ENCODE results near the gene PSMD14.

Gene PSMD14

DNA sequence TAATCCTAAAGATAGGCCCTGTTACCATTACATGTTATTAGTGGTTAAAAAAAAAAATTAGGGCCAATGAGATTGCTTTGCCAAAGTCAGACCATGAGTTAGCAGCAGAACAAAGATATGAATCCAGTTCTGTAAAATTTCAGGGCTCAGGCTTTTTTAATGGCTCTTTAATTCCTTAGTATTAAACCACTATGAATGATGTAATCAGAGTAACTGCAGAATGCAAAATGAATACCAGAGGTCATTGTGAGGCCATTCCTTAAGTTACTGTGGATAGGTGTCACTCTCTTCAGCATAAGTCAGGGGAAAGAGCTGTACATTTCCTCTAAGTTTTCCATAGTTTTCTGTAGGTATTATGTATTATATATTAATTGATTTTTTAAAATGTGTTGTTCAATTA, 65.7 kb downstream of the PSMD14 start:
- no peak overlapping the region for H3K4me3 ChIP-seq
- no peak overlapping the region for H3K27ac ChIP-seq

GRCh38 chr2:161374446-161374845, 66.2 kb downstream of the PSMD14 start:
- Histone ChIP-seq H3K27ac (no peak overlapping the region), H3K4me3 (no peak overlapping the region)

DNA sequence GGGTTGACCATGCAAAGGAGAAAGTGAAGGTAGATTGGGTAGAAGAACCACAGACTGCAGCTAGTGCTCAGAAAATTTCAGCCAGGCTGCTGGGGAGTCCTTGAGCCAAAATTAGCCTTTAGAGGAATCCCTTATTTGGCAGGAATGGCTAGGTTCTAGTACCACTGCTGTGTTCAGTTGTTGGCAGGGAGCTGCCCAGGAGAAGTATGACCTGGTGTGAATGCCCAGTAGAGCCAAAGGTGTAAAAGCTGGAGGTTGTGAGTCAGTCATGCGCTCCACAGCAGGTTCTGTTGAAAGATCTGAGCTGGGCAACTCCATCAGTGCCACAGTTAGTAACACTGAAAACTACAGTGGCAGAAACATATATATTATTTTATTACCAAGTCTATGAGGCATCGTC, 71.5 kb downstream of the PSMD14 start:
- H3K27ac ChIP-seq, result no peak overlapping the region
- H3K4me3 ChIP-seq, result no peak overlapping the region

- Histone ChIP-seq H3K27ac (no peak overlapping the region), H3K4me3 (no peak overlapping the region)
Observed at GRCh38 chr2:161381546-161381945, 73.3 kb downstream of the PSMD14 start.

DNA sequence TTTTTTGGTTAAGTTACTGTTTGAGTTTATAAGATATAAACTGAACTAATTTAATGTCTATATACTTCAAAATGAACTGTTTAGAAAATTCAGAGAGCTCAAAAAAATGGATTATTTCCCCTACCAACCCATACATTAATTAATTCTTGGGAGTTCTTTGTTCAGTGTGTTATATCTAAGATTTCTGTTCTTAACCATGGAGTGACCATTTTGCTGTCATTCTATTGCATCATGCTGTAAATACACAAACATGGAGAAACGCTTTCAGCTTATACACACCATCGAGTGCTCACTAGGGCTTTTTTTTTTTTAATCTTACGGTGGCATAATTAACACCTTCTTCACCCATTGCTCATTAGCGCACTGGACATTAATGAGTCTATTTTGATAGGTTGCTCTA, 74.5 kb downstream of the PSMD14 start:
- no peak overlapping the region for H3K27ac ChIP-seq
- no peak overlapping the region for H3K4me3 ChIP-seq

- no peak overlapping the region for H3K27ac ChIP-seq
- H3K4me3 ChIP-seq, result no peak overlapping the region
Observed at GRCh38 chr2:161384864-161385263, 76.6 kb downstream of the PSMD14 start.

GRCh38 chr2:161386228-161386824, 78.1 kb downstream of the PSMD14 start:
- no peak overlapping the region for H3K4me3 ChIP-seq
- H3K27ac ChIP-seq, result no peak overlapping the region

DNA sequence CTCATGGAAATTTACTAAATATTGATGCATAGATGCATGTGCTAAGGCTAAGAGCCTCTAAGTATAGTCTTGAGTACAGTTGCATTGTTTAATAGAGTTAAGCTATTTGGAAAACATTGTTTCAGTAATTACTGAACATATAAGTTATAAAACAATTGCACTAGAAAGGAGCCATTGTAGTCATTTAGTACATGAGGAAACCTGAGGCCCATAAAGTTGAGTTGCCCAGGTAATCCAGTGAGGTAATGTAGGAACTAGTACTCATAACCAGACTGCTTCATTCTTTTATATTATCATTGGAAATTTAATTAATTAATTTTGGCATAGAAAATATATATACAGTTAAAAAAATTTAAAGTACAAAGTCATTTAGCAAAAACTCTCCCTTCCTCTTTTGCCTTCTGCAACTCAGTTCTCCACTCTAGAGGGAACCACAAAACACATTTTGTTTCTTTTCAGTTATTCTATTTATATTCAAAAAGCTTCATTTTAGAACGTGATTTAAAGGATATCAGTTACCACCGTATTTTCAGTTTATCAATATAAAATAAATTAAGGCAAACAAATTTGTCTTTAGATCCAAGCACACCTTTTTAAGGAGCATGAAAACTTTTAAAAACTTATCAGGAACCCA, 80.0 kb downstream of the PSMD14 start:
- Histone ChIP-seq H3K27ac (no peak overlapping the region), H3K4me3 (no peak overlapping the region)

- no peak overlapping the region for H3K4me3 ChIP-seq
- H3K27ac ChIP-seq, result no peak overlapping the region
Observed at GRCh38 chr2:161391737-161392506, 83.7 kb downstream of the PSMD14 start.

DNA sequence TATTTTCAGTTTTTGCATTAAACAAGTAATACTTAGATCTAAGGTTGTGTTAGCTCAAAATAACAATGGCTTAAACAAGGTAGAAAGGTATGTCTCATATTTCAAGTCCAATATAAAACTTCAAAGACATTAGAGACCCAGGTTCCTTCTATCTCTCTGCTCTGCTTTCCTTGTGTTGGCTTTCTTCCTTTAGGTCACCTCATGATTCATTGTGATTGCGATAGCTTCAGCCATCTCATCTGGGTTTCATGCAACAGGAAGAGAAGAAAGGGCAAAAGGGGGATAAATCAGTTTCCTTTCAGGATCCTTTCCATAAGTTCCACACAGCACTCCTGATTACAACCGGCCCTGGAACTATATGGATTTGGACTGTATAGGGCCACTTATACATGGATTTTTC, 91.9 kb downstream of the PSMD14 start:
- Histone ChIP-seq H3K27ac (no peak overlapping the region), H3K4me3 (no peak overlapping the region)

GRCh38 chr2:161402297-161402696, 94.1 kb downstream of the PSMD14 start:
- no peak overlapping the region for H3K4me3 ChIP-seq
- H3K27ac ChIP-seq, result no peak overlapping the region

GRCh38 chr2:161406316-161406715, 98.1 kb downstream of the PSMD14 start:
- no peak overlapping the region for H3K4me3 ChIP-seq
- no peak overlapping the region for H3K27ac ChIP-seq

DNA sequence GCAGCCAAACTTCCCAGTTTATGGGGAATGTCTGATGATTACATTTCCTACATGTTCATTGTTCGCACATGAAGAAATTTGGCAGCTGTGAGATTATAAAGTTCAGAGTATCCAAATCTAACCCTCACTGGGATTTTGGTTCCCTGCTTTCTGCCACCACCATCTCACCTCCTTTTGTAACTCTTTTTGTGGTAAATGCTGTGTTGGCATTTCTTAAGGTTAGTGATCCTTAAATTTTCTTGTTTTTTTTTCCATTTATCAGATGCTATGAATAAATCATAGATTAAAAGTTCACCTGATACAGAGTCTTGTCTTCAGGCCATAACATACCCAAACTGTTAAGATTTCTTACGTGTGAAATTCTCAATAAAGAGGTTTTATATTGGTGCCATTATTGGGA, 99.4 kb downstream of the PSMD14 start:
- Histone ChIP-seq H3K27ac (no peak overlapping the region), H3K4me3 (no peak overlapping the region)

DNA sequence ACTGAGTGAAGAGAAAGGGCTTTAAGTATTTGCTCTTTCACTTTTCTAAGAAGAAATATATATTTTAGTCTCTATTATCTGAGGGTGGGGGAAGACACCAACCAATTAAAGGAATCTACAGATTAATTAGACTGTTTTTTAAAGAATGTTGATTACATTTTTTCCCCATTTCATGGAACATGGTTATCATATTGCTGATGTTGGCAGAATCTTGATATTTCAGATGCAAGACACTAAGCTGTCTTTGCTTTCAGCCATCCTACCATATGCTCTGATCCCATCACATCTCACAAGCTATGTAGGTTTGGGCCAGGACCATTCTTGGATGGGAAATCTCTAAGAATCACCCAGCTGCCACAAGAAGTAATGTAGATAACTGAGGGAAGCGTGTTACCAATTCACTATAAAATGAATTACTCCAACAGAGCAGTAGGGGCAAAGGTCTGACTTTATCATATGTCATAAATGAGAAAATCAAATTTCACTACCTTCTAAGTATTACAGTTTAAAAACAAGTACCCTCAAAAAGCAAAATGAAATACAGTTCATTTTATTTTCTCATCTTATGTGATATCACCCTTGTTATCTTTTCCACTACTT, 101.2 kb downstream of the PSMD14 start:
- Histone ChIP-seq H3K27ac (no peak overlapping the region), H3K4me3 (no peak overlapping the region)

DNA sequence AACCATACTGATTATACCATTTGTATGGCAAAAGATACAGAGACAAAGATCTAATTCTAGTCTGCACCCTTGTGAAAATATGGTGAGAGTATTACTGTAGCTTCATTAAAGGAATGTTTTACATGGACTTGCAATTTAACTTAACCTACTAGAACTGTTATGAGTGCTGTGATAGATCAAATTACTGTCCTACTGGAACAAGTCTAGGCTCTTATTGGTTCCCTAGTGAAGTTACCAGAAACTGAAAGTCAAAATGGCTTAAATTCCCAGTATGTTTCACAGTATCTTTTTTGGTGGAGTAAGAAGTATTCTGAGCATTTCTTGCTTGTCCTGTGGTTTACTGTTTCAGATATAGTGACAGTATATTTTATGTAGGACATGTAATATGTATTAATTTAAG, 104.1 kb downstream of the PSMD14 start:
- Histone ChIP-seq H3K4me3 (no peak overlapping the region), H3K27ac (no peak overlapping the region)

GRCh38 chr2:161414042-161415033, 106.1 kb downstream of the PSMD14 start:
- Histone ChIP-seq H3K27ac (no peak overlapping the region), H3K4me3 (peak overlapping the region; percentile 19 to 46 (median 28))

- H3K4me3 ChIP-seq, result peak overlapping the region; percentile 19 to 46 (median 28)
- H3K27ac ChIP-seq, result no peak overlapping the region
Observed at GRCh38 chr2:161415034-161415986, 107.1 kb downstream of the PSMD14 start.

DNA sequence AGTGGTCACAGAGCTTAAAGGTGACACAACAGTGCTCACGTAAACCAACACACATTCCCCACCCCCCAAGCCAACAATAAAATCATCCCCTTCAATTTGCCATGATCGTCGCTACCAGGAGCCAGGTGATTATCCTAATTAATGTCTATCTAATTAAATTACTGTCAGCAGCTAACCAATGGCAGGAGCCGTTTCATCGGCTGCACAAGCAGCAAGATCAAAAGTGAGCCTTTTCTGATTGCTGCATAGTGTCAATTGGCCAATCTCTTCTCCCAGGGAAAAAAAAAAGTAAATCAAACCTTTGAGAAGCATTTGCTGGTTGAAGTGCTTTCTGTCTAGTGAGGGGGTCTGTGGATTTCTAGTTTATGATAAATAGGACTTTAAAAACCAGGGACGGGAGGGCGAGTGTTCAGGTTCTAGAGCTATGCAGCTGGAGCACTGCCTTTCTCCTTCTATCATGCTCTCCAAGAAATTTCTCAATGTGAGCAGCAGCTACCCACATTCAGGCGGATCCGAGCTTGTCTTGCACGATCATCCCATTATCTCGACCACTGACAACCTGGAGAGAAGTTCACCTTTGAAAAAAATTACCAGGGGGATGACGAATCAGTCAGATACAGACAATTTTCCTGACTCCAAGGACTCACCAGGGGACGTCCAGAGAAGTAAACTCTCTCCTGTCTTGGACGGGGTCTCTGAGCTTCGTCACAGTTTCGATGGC, 107.9 kb downstream of the PSMD14 start, which contains the start of gene TBR1:
TSS of gene TBR1 (plus strand) at position 311 of the 721 bp plus-strand sequence. CDS start at position 425, 114 bp downstream.
- Histone ChIP-seq H3K4me3 (no peak within 1 kb of the TSS), H3K27ac (no peak within 1 kb of the TSS)
